GM15510 (cell line): ENCODE data around the gene TTC23L.

Source experiments
- POLR2A ChIP-seq: IDR thresholded peaks from 3 replicates; pipeline ENCODE4 v1.6.1; 2011; ENCODE audit warnings: borderline replicate concordance; ENCODE audit not compliant: insufficient read length; ENCODE audit errors: extremely low read depth

The TTC23L gene, protein sequence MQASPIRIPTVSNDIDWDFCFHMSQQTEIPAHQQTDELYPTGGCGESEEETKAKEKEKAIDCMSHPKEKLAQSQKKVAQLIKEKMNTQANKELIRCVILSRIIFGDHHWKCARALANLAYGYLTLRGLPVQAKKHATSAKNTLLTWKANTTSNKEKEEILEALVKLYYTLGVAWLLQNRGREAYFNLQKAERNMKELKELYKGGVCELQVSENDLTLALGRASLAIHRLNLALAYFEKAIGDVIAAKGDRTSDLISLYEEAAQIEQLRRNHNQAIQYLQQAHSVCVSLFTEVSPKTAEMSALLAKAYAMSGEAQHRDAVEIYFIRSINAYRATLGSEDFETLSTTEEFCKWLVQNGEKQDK

DNA sequence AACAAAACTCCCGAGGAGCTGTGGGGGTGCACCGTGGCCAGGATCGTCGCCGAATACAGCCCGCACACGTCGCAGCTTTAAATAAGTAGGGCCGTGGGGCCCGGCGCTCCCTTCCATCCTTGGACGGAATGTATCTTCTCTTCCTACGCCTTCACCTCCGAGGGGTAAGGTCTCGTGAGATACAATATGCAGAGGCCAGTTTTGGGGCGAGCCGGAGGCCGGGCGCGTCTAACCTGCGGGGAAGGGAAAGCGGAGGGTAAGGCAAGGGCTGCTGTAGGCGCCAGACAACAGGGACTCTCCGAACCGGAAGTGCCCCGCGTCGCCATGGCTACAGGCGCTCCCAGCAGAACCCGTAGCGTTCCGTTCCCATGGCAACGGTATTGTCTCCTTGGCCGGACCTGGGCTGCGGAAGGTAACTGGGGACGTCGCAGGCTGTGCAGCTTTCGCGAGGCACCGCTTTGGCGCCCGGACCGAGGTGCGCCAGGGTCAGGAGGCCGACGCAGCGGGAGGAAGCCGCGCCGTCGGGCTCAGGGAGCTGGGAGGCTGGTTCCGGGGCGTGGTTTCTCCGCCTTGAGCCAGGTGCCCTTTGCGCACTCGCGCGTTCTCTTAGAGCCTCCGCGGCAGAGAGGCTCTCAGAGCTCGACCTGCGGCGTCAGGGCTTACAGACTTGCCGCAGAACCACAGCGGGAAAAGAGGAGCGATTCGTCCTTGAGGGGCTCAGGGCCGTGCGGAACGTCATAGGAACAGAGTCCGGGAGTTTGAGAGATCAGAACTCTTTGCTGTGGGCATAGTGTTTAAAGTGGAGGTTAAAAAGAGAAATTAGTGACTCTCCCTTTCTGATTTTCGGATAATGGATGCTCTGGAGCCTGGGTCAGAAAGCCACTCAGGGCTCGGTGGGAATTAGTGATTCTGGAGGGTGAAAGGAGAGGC lies at the start of gene TTC23L:
TSS of gene TTC23L (plus strand) at position 380 of the 930 bp plus-strand sequence. CDS start 1,508 bp downstream, outside the sequence.
- TF ChIP-seq POLR2A: peak; percentile 32

DNA sequence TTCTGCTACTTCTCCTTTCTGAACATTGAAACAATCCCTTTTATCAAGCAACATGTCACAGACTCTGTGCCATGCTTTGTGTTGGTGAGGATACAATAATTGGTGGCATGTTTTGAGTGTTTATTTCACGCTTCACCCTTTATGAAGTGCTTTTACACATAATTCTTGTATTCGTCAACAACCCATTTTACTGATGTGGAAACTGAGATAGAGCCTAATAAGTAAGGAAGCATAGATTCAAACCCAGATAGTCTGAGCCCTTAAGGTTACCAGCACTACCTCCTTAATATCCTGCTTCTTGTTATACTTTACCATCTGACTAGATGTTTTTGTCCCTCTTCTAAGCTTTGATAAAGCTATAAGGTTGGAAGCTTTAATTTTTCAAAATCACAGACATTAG lies 49.3 kb upstream of the TTC23L start:
- no peak for TF ChIP-seq POLR2A

DNA sequence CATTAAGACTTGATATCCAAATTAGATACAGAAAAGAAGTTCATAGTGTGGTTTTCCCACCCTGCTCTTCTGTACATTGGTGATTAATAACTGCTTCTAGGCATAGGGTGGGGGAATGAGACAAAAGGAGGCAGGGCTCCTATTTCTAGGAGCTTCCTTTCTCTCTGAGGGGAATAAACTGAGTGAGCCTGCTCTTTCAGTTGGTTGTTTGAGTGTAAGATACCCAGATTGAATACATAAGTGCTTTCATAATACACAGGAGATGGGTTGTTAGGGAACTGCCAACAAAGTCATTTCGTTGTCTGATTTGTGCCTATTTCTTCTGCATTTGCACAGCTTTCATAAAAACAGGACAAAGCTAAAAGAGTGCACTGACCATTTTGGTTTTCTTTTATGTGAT lies 48.9 kb upstream of the TTC23L start:
- no peak for TF ChIP-seq POLR2A

DNA sequence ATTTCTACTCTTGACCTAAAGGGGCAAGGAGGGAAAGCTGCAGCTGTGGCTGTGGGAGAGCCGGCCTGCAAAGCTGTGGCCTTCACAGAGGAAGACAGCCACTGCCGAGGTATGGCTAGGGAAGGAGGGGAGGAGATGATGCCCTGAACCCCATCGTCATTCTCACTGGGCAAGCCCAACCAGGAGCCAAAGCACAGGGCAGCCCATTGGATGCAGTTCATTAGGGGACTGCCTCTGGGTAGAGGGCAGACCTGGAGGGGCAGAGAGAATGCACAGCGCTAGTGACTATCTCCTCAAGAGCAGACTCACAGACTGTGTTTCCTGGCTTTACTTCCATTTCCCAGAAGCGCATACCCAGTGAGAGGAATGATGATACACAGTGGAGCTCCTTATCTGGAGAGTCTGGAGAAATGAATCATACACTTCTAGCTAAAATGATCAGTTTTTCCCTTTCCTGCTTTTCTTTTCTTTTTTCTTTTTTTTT lies 47.2 kb upstream of the TTC23L start:
- TF ChIP-seq POLR2A: no peak

DNA sequence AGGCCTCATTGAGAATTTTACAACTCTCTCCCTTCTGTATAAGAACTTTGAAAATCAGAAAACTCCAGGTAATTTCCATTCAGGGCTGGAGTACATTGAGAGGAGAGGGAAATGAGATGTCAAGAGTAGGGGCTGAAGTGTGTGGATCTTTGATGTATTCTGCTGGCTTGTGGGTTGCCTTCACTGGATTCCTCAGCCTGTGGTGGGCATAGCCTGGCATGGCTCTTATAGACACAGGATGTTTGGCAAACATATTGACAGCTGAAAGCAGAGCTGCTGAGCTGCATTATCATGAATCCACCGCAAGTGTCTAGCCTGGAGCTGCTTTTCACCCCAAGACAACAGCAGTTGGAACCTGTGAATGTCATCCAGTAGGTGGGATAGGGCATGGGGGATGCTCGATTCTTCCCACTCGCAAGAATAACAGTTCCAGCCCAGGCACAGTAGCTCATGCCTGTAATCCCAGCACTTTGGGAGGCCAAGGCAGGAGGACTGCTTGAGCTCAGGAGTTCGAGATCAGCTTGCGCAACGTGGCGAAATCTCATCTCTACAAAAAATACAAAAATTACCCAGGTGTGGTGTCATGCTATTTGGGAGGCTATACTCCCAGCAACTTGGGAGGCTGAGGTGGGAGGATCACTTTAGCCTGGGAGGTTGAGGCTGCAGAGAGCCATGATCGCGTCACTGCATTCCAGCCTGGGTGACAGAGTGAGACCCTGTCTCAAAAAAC lies 36.0 kb upstream of the TTC23L start:
- no peak for TF ChIP-seq POLR2A

DNA sequence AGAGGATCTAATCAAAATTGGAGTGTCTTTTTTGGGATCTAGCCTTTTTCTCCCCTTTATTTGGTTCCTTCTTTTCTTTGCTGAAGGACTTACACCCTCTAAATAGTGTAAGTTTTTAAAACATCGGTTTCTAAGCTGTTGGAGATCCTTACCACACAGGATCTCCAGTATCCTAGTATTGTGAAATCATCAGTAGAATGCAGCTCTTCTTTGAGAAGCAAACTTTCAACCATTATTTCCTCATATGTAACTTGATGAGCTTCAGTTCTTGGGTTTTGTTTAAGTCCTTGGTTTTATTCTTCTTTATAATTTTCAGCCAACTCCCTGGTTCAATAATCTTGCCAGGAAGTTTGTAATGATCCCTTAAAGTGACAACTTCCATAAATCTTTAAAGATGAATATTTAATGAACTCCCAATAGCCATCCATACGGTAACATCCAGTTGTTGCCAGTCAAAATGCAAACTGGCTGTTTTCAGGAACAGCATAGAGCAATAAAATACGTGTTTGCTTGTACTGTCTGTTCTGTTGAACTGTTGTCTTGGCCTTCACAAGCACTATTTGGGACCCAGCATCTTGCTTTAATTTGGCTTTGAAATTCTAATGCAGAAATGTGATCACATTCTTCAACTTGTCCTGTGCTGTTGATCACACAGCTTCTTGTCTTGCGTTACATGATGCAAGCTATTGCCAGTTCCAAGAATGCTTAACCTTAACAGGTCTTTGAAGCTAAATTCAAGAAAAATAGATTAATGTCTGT lies 34.8 kb upstream of the TTC23L start:
- no peak for TF ChIP-seq POLR2A

DNA sequence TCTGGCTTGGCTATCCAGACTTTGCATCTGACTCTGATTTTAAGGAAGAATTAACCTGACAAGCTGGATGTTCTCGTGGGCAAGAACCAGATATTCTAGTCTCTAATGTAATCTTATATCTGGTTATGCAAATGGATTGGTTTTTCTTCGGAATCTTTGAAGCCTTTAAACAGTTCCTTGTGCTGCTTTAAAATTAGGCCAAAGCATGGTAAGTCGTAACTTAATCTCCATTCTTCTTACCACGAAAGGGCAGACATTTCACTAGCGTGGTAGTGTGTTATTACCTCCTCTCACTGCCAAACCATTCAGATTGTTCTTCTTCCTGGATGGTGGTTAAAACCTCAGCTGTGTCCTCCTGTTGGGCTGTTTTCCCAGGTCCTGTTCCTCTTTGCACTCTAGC lies 34.1 kb upstream of the TTC23L start:
- no peak for TF ChIP-seq POLR2A

DNA sequence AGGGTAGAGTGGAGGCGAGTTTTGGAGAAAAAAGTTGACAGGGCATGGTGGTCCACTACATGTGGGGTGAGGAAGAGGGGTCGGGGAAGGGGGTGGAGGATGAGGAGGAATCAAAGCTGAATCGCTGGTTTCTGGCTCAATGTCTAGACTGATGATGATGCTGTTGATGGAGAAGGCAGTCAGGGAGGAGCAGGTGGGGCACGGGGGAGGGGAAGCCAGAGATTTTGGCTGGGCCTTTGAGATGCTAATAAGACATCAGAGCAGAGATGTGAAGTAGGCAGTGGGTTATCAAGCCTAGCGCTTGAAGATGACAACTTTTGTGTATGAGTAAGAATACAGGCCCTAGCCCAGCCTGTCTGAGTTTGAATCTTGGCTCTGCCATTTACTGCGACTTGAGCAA lies 32.4 kb upstream of the TTC23L start:
- TF ChIP-seq POLR2A: no peak

DNA sequence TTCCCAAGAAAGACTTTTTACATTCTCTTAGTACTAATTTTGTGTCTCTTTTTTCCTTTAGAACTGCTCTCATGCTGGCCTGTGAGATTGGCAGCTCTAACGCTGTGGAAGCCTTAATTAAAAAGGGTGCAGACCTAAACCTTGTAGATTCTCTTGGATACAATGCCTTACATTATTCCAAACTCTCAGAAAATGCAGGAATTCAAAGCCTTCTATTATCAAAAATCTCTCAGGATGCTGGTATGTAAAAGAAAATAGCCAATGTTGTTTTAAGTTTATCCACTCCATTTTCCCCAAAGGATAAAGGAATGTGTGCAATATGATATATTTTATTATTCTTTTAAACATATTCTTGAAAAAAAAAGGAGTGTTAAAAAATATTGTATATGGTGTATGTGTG lies 27.3 kb upstream of the TTC23L start:
- TF ChIP-seq POLR2A: no peak

DNA sequence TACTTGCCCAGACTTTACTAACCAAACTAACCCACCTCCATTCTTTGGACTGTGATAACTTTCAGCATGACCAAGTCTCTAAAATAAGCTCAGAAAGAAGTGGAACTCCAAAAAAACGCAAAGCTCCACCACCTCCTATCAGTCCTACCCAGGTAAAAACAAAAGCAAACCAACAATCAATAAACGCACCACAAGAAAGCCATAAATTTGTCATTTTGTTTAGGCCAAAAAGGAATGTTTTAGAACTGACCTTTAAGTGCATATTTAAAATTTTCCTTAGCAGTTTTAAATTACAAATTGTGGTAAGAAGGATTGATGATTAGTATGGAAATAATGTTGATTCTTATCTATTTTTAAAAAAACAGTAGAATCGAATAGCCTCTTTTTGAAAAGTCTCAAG lies 25.5 kb upstream of the TTC23L start:
- TF ChIP-seq POLR2A: no peak

DNA sequence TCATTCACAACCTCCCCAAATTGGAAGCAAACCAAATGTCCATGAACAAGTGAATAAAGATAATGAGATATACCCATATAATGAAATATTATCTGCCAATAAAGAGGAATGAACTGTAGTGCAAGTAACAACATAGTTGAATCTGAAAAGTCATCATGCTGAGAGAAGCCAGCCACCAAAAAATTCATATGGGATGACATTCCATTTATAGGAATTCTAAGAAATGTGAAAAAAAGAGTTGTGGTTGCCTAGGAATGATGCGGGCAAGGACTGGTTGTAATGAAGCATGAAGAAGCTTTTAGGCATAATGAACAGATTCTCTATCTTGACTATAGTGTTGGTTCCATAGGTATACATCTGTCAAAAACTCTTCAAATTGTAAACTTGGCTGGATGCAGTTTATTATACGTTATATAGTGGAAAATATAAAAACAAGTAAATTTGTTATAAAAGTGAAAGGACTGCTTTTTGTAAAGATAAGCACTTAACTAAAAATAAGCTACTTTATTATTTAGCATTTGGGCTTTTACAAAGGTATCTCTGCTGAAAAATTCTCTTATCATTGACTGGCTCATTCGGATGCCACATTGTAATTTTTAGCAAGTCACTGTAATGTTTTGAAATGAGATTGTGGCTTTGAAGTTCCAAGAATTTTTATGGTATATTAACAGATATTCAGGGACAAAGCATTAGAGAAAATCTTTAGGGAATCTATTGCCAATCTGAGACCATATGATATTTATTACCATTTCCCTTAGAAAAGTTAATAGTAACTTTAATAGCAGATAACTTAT lies 21.2 kb upstream of the TTC23L start:
- TF ChIP-seq POLR2A: no peak

DNA sequence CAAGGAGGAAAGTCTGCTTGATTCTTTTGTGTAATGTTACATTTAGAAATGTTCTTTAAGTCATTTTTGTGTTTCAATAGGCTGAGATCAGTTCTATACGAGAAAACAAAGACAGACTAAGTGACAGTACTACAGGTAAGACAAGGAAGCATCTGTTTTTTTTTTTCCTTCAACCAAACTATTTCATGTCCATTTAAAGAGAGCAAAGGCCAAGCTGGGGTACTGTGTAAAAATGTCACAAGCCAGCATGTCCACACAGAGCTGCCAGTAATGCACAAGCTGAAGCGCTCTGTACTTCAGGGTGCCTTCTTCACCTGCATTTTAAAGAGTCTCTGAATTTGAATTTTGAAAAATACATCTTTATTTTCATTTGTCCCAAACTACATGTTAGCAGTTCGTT lies 20.2 kb upstream of the TTC23L start:
- TF ChIP-seq POLR2A: no peak

DNA sequence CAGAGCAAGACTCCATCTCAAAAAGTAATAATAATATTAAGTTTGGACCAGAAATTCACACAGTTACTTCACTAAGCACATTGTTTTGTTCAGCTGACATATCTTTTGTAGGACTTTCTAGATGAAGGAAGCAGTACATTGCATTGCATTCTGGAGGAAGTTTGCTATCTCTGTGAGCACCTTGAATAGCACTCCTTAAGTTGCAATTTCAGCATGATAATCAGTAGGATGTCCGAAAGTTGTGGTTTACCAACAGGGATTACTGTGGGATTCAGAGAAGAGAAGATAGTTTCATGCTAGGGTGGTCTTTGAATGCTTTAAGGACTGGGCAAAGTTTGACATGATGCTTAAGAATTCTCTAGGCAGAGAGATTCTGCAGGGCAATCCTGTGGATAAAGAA lies 18.4 kb upstream of the TTC23L start:
- no peak for TF ChIP-seq POLR2A
